BJ (cell line): Measurements from ENCODE around the gene CRHR1. TPM values are rescaled to one million over a fixed set of nuclear protein-coding genes. Genes with fewer than 3 reads are reported as not detected.
A peak's percentile ranks its signal among the peaks of the same experiment; 100 is the strongest.
"Not testable (repeated sequence)": the region's sequence is repeated elsewhere in the genome, so short reads cannot be mapped to it uniquely, and the experiment has no call there.

Experiments used
- CTCF ChIA-PET: fragments of 350-600 bp; formaldehyde crosslinking; extraction: SDS; loops from one replicate; lab custom pipeline; 2021; ENCODE audit warnings: antibody characterized with exemption, inconsistent platforms; lab: Yijun Ruan, JAX
- POLR2A ChIA-PET: fragments of 300-600 bp; sonication (Branson Sonifier 250); formaldehyde crosslinking; extraction: SDS; loops from one replicate; lab custom pipeline; 2021; ENCODE audit warnings: antibody characterized with exemption; lab: Charles Lee
- DNase-seq: peaks from one replicate; pipeline ENCODE4 v3.0.0-alpha.2; 2011; ENCODE audit warnings: low read depth
- H3K27me3 ChIP-seq: 2 replicates; pipeline ENCODE4 v1.6.0; 2011; ENCODE audit warnings: low read length; ENCODE audit not compliant: control insufficient read depth, insufficient read depth
- H3K36me3 ChIP-seq: 2 replicates; pipeline ENCODE4 v1.5.1; 2011; ENCODE audit warnings: low read length; ENCODE audit not compliant: control insufficient read depth, insufficient read depth
- H3K4me3 ChIP-seq: 2 replicates; pipeline ENCODE4 v1.5.1; 2011; ENCODE audit warnings: low read depth, mild to moderate bottlenecking, control low read depth, low read length
- polyA plus RNA-seq: library from polyadenylated mRNA; depleted of rRNA; stranded (reverse); fragments of >200 nt; gene quantifications from 2 replicates; pipeline ENCODE4 v1.2.3, GENCODE V29; 2011
- TF ChIP-seq, protein P1 (sequence below): IDR thresholded peaks from 2 replicates; pipeline ENCODE4 v1.5.1; 2011; ENCODE audit warnings: low read depth, mild to moderate bottlenecking, control low read depth, inconsistent platforms, low read length, moderate library complexity; ENCODE audit not compliant: insufficient read depth

CRHR1 gene
- polyA plus RNA-seq, 1 experiment, result not detected

DNA sequence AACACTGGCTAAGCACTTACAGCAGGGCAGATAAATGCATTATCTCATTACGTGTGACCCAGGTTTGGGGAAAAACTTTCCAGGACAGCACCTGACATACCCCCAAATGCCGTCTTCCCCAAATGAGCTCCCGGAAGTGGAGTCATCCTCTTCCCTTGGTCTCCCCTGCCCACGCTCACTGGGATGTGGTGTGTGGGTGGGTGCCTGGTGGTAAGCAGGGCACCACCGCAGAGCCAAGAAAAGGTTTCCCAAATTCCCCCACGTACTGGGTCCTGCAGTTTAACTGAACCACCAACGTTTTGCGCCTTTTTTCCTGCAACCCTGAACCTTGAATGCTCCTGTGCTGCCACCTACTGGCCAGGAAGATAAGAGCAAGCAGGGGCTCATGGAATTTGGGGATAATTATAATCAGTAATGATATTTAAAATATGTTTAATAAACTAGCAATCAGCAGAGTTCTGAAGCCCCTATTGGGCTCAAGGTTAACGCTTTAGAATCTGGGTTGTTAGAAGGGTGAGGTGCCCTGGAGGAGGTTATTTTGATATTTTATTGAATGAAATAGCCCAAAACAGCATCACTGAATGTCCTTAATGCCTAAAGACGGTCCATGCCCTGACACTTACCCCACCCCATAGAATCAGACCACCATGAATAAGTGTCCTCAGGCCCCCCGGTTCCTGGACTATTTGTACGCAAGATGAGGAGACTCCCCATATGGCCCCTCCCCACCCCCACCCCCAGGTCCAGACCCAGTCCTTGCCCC, 68.6 kb downstream of the CRHR1 start:
- CTCF ChIA-PET, result interaction anchor here (0.7 to 3.1 kb wide), 18 partner anchors 8 to 633 kb away, joined by 3 to 28 read pairs (median 4); no protein-coding TSS in a partner anchor
- Histone ChIP-seq H3K27me3 (peaks cover 6% of the 10 kb centered on the region), H3K36me3 (no peaks in the 10 kb centered on the region), H3K4me3 (no peak overlapping the region)
- no peak for DNase-seq
- TF ChIP-seq, protein P1, sequence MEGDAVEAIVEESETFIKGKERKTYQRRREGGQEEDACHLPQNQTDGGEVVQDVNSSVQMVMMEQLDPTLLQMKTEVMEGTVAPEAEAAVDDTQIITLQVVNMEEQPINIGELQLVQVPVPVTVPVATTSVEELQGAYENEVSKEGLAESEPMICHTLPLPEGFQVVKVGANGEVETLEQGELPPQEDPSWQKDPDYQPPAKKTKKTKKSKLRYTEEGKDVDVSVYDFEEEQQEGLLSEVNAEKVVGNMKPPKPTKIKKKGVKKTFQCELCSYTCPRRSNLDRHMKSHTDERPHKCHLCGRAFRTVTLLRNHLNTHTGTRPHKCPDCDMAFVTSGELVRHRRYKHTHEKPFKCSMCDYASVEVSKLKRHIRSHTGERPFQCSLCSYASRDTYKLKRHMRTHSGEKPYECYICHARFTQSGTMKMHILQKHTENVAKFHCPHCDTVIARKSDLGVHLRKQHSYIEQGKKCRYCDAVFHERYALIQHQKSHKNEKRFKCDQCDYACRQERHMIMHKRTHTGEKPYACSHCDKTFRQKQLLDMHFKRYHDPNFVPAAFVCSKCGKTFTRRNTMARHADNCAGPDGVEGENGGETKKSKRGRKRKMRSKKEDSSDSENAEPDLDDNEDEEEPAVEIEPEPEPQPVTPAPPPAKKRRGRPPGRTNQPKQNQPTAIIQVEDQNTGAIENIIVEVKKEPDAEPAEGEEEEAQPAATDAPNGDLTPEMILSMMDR, result peak; percentile 89
- POLR2A ChIA-PET, result no interaction called here

DNA sequence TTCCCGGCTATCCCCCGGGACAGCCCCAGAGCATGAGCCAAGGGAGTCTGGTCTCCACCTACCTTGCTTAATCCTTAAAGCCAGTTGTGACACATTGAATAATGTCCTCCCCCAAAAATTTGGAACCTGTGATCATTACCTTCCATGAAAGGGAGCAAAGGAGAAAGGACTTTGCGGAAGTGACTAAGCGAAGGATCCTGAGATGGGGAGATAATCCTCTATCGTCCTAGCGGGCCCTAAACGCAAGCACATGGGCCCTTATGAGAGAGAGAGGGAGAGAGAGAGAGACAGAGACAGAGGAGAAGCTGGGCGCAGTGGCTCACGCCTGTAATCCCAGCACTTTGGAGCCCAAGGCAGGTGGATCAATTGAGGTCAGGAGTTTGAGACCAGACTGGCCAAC, 70.1 kb downstream of the CRHR1 start:
- no peaks in the 10 kb centered on the region for H3K36me3 ChIP-seq
- ChIA-PET CTCF (interaction anchor here (0.6 to 1.4 kb wide), 2 partner anchors 95 to 214 kb away, joined by 3 to 6 read pairs; no protein-coding TSS in a partner anchor), POLR2A (no interaction called here)
- peaks cover 6% of the 10 kb centered on the region for H3K27me3 ChIP-seq
- TF ChIP-seq, protein P1, result no peak
- H3K4me3 ChIP-seq, result no peak overlapping the region
- no peak for DNase-seq

DNA sequence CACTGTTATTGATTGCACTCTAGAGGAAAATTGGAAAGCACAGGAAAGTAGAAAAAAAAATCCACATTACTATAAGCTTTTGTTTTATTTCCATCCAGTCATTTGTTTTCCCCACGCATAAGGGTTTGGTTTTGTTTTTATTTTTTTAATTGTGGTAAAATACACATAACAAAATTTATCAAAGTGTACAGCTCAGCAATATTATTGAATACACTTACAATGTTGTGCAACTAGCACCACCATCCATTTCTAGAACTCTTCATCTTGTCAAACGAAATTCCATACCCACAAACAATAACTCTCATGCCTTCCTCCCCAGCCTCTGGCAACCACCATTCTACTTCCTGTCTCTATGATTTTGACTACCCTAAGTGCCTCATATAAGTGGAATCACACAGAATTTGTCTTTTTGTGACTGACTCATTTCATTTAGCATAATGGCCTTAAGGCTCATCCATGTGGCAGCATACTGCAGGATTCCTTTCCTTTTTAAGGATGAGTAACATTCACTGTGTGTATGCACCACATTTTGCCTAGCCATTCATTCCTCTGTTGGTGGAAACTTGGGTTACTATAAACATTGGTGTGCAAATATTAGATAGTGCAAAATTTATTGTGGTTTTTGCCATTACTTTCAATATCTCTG, 71.7 kb downstream of the CRHR1 start:
- Histone ChIP-seq H3K36me3 (no peaks in the 10 kb centered on the region), H3K4me3 (no peak overlapping the region), H3K27me3 (peaks cover 6% of the 10 kb centered on the region)
- ChIA-PET POLR2A (no interaction called here), CTCF (no interaction called here)
- DNase-seq, result no peak
- TF ChIP-seq, protein P1, result no peak

GRCh38 chr17:45857977-45858708, 74.0 kb downstream of the CRHR1 start:
- POLR2A ChIA-PET, result no interaction called here
- DNase-seq, result no peak
- CTCF ChIA-PET, result interaction anchor here (0.9 kb wide), 1 partner anchor 218 kb away, joined by 4 read pairs; no protein-coding TSS in a partner anchor
- Histone ChIP-seq H3K36me3 (no peaks in the 10 kb centered on the region), H3K27me3 (no peaks in the 10 kb centered on the region; the same call in 1 of the 2 replicates), H3K4me3 (no peak overlapping the region)
- TF ChIP-seq, protein P1, result no peak

DNA sequence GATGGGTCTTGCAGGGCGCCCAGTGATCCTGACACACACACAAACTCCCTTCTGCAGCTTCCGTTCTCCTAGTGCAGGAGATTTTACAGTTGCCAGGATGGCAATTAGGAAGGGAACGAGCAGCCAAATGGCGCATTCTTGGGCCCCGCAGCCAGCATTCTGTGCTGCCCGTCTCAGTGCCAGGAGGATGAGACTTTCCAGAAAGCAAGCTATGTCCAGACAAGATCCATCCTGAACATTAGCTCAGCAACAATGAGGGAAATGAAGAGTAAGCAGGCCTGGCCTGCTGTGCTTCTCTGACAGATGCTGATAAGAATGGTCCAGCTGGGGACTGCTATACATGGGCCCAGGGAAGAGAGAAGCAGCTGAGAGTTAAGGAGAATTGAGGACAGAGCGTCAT, 77.0 kb downstream of the CRHR1 start:
- H3K4me3 ChIP-seq, result no peak overlapping the region
- H3K36me3 ChIP-seq, result no peaks in the 10 kb centered on the region
- no peak for DNase-seq
- peaks cover 9% of the 10 kb centered on the region for H3K27me3 ChIP-seq
- ChIA-PET POLR2A (no interaction called here), CTCF (interaction anchor here (1.6 kb wide), 1 partner anchor 9 kb away, joined by 6 read pairs; no protein-coding TSS in a partner anchor)
- TF ChIP-seq, protein P1, result no peak

- DNase-seq, H3K36me3 ChIP-seq, H3K27me3 ChIP-seq, H3K4me3 ChIP-seq, POLR2A ChIA-PET: not testable (repeated sequence)
- CTCF ChIA-PET, result interaction anchor here (0.6 to 1.6 kb wide), 2 partner anchors 10 to 1134 kb away, joined by 3 to 6 read pairs; no protein-coding TSS in a partner anchor
Observed at GRCh38 chr17:45862127-45862526, 78.0 kb downstream of the CRHR1 start.
